Measurements from ENCODE around the gene PYDC1. TPM values are rescaled to one million over a fixed set of nuclear protein-coding genes. Genes with fewer than 3 reads are reported as not detected.

Gene PYDC1
- total RNA-seq, 1 experiment from 2014 or later, result 1.9 TPM

DNA sequence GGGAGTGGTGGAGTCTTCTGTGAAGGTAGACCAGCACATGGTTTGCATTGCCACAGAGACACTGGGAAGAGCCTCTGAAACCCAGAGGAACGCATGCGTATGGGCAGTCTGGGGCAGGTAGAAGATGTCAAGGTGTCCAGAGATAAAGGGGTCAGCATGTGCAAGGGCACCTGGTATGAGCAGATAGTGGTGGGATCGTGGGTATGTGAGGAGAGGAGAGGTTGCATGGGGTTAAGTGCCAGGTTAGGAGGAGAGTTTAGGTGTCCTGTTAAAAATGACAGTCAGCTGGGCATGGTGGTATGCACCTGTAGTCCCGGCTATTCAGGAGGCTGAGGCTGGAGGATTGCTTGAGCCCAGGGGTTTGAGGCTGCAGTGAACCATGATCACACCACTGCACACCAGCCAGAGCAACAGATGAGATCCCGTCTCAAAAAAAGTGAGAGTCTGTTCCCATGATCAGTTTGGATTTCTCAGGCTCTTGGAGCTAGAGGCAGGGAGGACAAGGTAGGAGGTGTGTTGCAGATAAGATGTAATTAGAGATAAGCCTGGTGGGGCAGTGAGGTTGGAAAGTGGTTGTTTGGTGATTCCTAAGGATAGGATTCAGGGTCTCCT is 17.4 kb downstream of the PYDC1 start:
- DNase-seq (ENCODE audit: low spot score) (no peak), ATAC-seq (no peak)
- peaks cover 23% of the 10 kb centered on the region for H3K4me1 Mint-ChIP-seq
- H3K4me3 Mint-ChIP-seq, result no peak overlapping the region
- no peaks in the 10 kb centered on the region for H3K9me3 Mint-ChIP-seq
- H3K36me3 Mint-ChIP-seq, result peaks cover 27% of the 10 kb centered on the region
- peaks cover 14% of the 10 kb centered on the region for H3K27me3 Mint-ChIP-seq (ENCODE audit: low read depth)
- H3K27ac Mint-ChIP-seq, result peak overlapping the region; percentile 46
- CTCF ChIA-PET, result interaction anchor here (1.7 kb wide), 2 partner anchors 57 to 134 kb away, joined by 6 to 7 read pairs; no protein-coding TSS in a partner anchor
- POLR2A ChIA-PET, result interaction anchor here (1.4 to 2.3 kb wide), 2 partner anchors 15 to 19 kb away, joined by 6 to 11 read pairs; partner anchors contain the start of gene FUS
- TF ChIP-seq, protein P1, sequence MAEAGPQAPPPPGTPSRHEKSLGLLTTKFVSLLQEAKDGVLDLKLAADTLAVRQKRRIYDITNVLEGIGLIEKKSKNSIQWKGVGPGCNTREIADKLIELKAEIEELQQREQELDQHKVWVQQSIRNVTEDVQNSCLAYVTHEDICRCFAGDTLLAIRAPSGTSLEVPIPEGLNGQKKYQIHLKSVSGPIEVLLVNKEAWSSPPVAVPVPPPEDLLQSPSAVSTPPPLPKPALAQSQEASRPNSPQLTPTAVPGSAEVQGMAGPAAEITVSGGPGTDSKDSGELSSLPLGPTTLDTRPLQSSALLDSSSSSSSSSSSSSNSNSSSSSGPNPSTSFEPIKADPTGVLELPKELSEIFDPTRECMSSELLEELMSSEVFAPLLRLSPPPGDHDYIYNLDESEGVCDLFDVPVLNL (CRISPR knock-in tag; IDR thresholded peaks at IDR 0.05; ENCODE audit: borderline replicate concordance, low read depth), result no peak
- TF ChIP-seq NFATC4 (CRISPR knock-in tag; IDR thresholded peaks at IDR 0.05) (no peak; the same call in none of the 2 replicates), PRRX2 (CRISPR knock-in tag; IDR thresholded peaks at IDR 0.05) (peak; percentile 83; the same call in 1 of the 2 replicates), NFYB (CRISPR knock-in tag; conservative IDR thresholded peaks at IDR 0.05; ENCODE audit: low read depth) (no peak), SOX15 (CRISPR knock-in tag; IDR thresholded peaks at IDR 0.05) (no peak), HMGA2 (CRISPR knock-in tag; IDR thresholded peaks at IDR 0.05) (no peak), ZNF263 (CRISPR knock-in tag; IDR thresholded peaks at IDR 0.05; ENCODE audit: low read depth) (no peak), CREB1 (CRISPR knock-in tag; IDR thresholded peaks at IDR 0.05) (no peak), JAZF1 (CRISPR knock-in tag; IDR thresholded peaks at IDR 0.05) (no peak), TEAD1 (CRISPR knock-in tag; IDR thresholded peaks at IDR 0.05) (no peak), KAT7 (CRISPR knock-in tag; IDR thresholded peaks at IDR 0.05; ENCODE audit: borderline replicate concordance) (no peak), ZNF121 (CRISPR knock-in tag; IDR thresholded peaks at IDR 0.05) (no peak), MYBL2 (CRISPR knock-in tag; IDR thresholded peaks at IDR 0.05) (no peak), SMAD3 (CRISPR knock-in tag; IDR thresholded peaks at IDR 0.05; ENCODE audit: borderline replicate concordance) (no peak), ESRRA (CRISPR knock-in tag; IDR thresholded peaks at IDR 0.05; ENCODE audit: borderline replicate concordance) (no peak), ZNF416 (CRISPR knock-in tag; IDR thresholded peaks at IDR 0.05) (peak; percentile 83; the same call in 1 of the 2 replicates), NR3C1 (CRISPR knock-in tag; conservative IDR thresholded peaks at IDR 0.05; ENCODE audit: low read depth) (no peak), ZNF138 (CRISPR knock-in tag; conservative IDR thresholded peaks at IDR 0.05) (no peak), NR1H2 (CRISPR knock-in tag; IDR thresholded peaks at IDR 0.05) (no peak), RELA (CRISPR knock-in tag; IDR thresholded peaks at IDR 0.05; ENCODE audit: borderline replicate concordance) (no peak), OVOL2 (CRISPR knock-in tag; IDR thresholded peaks at IDR 0.05; ENCODE audit: borderline replicate concordance) (no peak)
- TF ChIP-seq, protein P2, sequence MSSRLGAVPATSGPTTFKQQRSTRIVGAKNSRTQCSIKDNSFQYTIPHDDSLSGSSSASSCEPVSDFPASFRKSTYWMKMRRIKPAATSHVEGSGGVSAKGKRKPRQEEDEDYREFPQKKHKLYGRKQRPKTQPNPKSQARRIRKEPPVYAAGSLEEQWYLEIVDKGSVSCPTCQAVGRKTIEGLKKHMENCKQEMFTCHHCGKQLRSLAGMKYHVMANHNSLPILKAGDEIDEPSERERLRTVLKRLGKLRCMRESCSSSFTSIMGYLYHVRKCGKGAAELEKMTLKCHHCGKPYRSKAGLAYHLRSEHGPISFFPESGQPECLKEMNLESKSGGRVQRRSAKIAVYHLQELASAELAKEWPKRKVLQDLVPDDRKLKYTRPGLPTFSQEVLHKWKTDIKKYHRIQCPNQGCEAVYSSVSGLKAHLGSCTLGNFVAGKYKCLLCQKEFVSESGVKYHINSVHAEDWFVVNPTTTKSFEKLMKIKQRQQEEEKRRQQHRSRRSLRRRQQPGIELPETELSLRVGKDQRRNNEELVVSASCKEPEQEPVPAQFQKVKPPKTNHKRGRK (CRISPR knock-in tag; IDR thresholded peaks at IDR 0.05; ENCODE audit: borderline replicate concordance), result no peak
- TF ChIP-seq, protein P3, sequence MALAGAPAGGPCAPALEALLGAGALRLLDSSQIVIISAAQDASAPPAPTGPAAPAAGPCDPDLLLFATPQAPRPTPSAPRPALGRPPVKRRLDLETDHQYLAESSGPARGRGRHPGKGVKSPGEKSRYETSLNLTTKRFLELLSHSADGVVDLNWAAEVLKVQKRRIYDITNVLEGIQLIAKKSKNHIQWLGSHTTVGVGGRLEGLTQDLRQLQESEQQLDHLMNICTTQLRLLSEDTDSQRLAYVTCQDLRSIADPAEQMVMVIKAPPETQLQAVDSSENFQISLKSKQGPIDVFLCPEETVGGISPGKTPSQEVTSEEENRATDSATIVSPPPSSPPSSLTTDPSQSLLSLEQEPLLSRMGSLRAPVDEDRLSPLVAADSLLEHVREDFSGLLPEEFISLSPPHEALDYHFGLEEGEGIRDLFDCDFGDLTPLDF (CRISPR knock-in tag; IDR thresholded peaks at IDR 0.05), result no peak
- TF ChIP-seq, protein P4, sequence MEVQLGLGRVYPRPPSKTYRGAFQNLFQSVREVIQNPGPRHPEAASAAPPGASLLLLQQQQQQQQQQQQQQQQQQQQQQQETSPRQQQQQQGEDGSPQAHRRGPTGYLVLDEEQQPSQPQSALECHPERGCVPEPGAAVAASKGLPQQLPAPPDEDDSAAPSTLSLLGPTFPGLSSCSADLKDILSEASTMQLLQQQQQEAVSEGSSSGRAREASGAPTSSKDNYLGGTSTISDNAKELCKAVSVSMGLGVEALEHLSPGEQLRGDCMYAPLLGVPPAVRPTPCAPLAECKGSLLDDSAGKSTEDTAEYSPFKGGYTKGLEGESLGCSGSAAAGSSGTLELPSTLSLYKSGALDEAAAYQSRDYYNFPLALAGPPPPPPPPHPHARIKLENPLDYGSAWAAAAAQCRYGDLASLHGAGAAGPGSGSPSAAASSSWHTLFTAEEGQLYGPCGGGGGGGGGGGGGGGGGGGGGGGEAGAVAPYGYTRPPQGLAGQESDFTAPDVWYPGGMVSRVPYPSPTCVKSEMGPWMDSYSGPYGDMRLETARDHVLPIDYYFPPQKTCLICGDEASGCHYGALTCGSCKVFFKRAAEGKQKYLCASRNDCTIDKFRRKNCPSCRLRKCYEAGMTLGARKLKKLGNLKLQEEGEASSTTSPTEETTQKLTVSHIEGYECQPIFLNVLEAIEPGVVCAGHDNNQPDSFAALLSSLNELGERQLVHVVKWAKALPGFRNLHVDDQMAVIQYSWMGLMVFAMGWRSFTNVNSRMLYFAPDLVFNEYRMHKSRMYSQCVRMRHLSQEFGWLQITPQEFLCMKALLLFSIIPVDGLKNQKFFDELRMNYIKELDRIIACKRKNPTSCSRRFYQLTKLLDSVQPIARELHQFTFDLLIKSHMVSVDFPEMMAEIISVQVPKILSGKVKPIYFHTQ (CRISPR knock-in tag; IDR thresholded peaks at IDR 0.05), result no peak
- TF ChIP-seq, protein P5, sequence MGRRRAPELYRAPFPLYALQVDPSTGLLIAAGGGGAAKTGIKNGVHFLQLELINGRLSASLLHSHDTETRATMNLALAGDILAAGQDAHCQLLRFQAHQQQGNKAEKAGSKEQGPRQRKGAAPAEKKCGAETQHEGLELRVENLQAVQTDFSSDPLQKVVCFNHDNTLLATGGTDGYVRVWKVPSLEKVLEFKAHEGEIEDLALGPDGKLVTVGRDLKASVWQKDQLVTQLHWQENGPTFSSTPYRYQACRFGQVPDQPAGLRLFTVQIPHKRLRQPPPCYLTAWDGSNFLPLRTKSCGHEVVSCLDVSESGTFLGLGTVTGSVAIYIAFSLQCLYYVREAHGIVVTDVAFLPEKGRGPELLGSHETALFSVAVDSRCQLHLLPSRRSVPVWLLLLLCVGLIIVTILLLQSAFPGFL (CRISPR knock-in tag; IDR thresholded peaks at IDR 0.05; ENCODE audit: borderline replicate concordance), result no peak
- TF ChIP-seq, protein P6, sequence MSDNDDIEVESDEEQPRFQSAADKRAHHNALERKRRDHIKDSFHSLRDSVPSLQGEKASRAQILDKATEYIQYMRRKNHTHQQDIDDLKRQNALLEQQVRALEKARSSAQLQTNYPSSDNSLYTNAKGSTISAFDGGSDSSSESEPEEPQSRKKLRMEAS (CRISPR knock-in tag; IDR thresholded peaks at IDR 0.05), result no peak
- TF ChIP-seq, protein P7, sequence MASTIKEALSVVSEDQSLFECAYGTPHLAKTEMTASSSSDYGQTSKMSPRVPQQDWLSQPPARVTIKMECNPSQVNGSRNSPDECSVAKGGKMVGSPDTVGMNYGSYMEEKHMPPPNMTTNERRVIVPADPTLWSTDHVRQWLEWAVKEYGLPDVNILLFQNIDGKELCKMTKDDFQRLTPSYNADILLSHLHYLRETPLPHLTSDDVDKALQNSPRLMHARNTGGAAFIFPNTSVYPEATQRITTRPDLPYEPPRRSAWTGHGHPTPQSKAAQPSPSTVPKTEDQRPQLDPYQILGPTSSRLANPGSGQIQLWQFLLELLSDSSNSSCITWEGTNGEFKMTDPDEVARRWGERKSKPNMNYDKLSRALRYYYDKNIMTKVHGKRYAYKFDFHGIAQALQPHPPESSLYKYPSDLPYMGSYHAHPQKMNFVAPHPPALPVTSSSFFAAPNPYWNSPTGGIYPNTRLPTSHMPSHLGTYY (CRISPR knock-in tag; IDR thresholded peaks at IDR 0.05), result peak; percentile 25; the same call in 1 of the 2 replicates

All from WTC11 (cell line).